ENCODE measurements around the gene LCN15. TPM values are rescaled to one million over a fixed set of nuclear protein-coding genes. Genes with fewer than 3 reads are reported as not detected.
A peak's percentile ranks its signal among the peaks of the same experiment; 100 is the strongest.

LCN15 gene
- polyA plus RNA-seq, 1 donor (not counting 4 experiments of a cell fraction or from before 2014, with no cell fraction given): not detected

GRCh38 chr9:136806631-136807201 lies 42.4 kb upstream of the LCN15 start:
- peak overlapping the region; percentile 87 for H2AFZ ChIP-seq (ENCODE audit: control insufficient read depth, low read length)
- H4K20me1 ChIP-seq (ENCODE audit: control insufficient read depth, extremely low read depth, insufficient read depth, low read length): no peaks in the 10 kb centered on the region
- H3K4me1 ChIP-seq (ENCODE audit: control insufficient read depth, extremely low read depth, insufficient read depth, low read length): peaks cover 15% of the 10 kb centered on the region
- H3K4me3 ChIP-seq (ENCODE audit: control insufficient read depth in 2 of 3, extremely low read depth in 1 of 3, insufficient read depth in 2 of 3, low read depth in 1 of 3, low read length in 3 of 3): peak overlapping the region; percentile 61 to 75 (median 74)
- peaks cover 0 to 10% of the 10 kb centered on the region in 2 experiments for H3K36me3 ChIP-seq (ENCODE audit: control insufficient read depth in 2 of 2, extremely low read depth in 1 of 2, insufficient read depth in 2 of 2, low read length in 2 of 2)
- H3K9me1 ChIP-seq (ENCODE audit: control insufficient read depth, extremely low read depth, insufficient read depth, low read length): no peaks in the 10 kb centered on the region
- H3K9ac ChIP-seq (ENCODE audit: control insufficient read depth, extremely low read depth, insufficient read depth, low read length): peak overlapping the region; percentile 82
- DNase-seq (ENCODE audit: low read depth, low spot score): no peak
- peaks cover 34% of the 10 kb centered on the region for H3K79me2 ChIP-seq (ENCODE audit: control insufficient read depth, insufficient read depth, low read length)
- TF ChIP-seq CTCF (optimal IDR thresholded peaks at IDR 0.05 in 1 of 3, IDR thresholded peaks at IDR 0.05 in 1 of 3, conservative IDR thresholded peaks at IDR 0.05 in 1 of 3; ENCODE audit: extremely low read depth in 1 of 3, insufficient read depth in 2 of 3, low read length in 3 of 3) (no peak), EZH2 (IDR thresholded peaks at IDR 0.05; ENCODE audit: low read length) (no peak)
- no peak for FAIRE-seq
- no peaks in the 10 kb centered on the region for H3K27me3 ChIP-seq (ENCODE audit: control insufficient read depth, extremely low read depth, insufficient read depth, low read length)
- dilution Hi-C loops (cut with MboI; ENCODE audit: extremely low pct_ligation_motif_present, low sequenced_read_pairs): loop anchor here (25.0 kb wide), 1 partner anchor 131 kb away; the partner anchor contains the start of genes C8G and FBXW5
- no peak overlapping the region for H3K27ac ChIP-seq (ENCODE audit: control insufficient read depth, insufficient read depth, low read length)
- H3K4me2 ChIP-seq (ENCODE audit: control insufficient read depth, extremely low read depth, insufficient read depth, low read depth, low read length): peak overlapping the region; percentile 84
- no peaks in the 10 kb centered on the region for H3K9me3 ChIP-seq (ENCODE audit: control insufficient read depth, low read depth, low read length)

GRCh38 chr9:136806067-136806466 lies 41.7 kb upstream of the LCN15 start:
- no peak overlapping the region for H3K4me2 ChIP-seq (ENCODE audit: control insufficient read depth, extremely low read depth, insufficient read depth, low read depth, low read length)
- no peaks in the 10 kb centered on the region for H3K9me1 ChIP-seq (ENCODE audit: control insufficient read depth, extremely low read depth, insufficient read depth, low read length)
- peaks cover 0 to 9% of the 10 kb centered on the region in 2 experiments for H3K36me3 ChIP-seq (ENCODE audit: control insufficient read depth in 2 of 2, extremely low read depth in 1 of 2, insufficient read depth in 2 of 2, low read length in 2 of 2)
- DNase-seq (ENCODE audit: low read depth, low spot score) (no peak), FAIRE-seq (no peak)
- TF ChIP-seq CTCF (optimal IDR thresholded peaks at IDR 0.05 in 1 of 3, IDR thresholded peaks at IDR 0.05 in 1 of 3, conservative IDR thresholded peaks at IDR 0.05 in 1 of 3; ENCODE audit: extremely low read depth in 1 of 3, insufficient read depth in 2 of 3, low read length in 3 of 3) (no peak), EZH2 (IDR thresholded peaks at IDR 0.05; ENCODE audit: low read length) (no peak)
- peaks cover 28% of the 10 kb centered on the region for H3K79me2 ChIP-seq (ENCODE audit: control insufficient read depth, insufficient read depth, low read length)
- no peaks in the 10 kb centered on the region for H4K20me1 ChIP-seq (ENCODE audit: control insufficient read depth, extremely low read depth, insufficient read depth, low read length)
- H2AFZ ChIP-seq (ENCODE audit: control insufficient read depth, low read length): no peak overlapping the region
- dilution Hi-C loops (cut with MboI; ENCODE audit: extremely low pct_ligation_motif_present, low sequenced_read_pairs): loop anchor here (25.0 kb wide), 1 partner anchor 131 kb away; the partner anchor contains the start of genes C8G and FBXW5
- H3K4me1 ChIP-seq (ENCODE audit: control insufficient read depth, extremely low read depth, insufficient read depth, low read length): peaks cover 15% of the 10 kb centered on the region
- H3K4me3 ChIP-seq (ENCODE audit: control insufficient read depth in 2 of 3, extremely low read depth in 1 of 3, insufficient read depth in 2 of 3, low read depth in 1 of 3, low read length in 3 of 3): no peak overlapping the region
- no peak overlapping the region for H3K9ac ChIP-seq (ENCODE audit: control insufficient read depth, extremely low read depth, insufficient read depth, low read length)
- no peak overlapping the region for H3K27ac ChIP-seq (ENCODE audit: control insufficient read depth, insufficient read depth, low read length)
- H3K27me3 ChIP-seq (ENCODE audit: control insufficient read depth, extremely low read depth, insufficient read depth, low read length): no peaks in the 10 kb centered on the region
- no peaks in the 10 kb centered on the region for H3K9me3 ChIP-seq (ENCODE audit: control insufficient read depth, low read depth, low read length)

All from keratinocyte (primary cell).